Fibroblast of upper back skin (primary cell): ENCODE measurements around the gene CMSS1.

Experiments used
- DNase-seq: peaks from one replicate; pipeline ENCODE4 v3.0.0-alpha.2; 2013

CMSS1 gene

GRCh38 chr3:99909714-99910495 is 92.2 kb downstream of the CMSS1 start:
- peak; percentile 76 for DNase-seq

- no peak for DNase-seq
These were observed 93.2 kb downstream of the CMSS1 start for GRCh38 chr3:99910752-99911290.

- DNase-seq: no peak
These were observed 93.8 kb downstream of the CMSS1 start for GRCh38 chr3:99911433-99911832.

- no peak for DNase-seq
These were observed 98.3 kb downstream of the CMSS1 start for GRCh38 chr3:99915906-99916432.

GRCh38 chr3:99918715-99919114 is 101.1 kb downstream of the CMSS1 start:
- DNase-seq: peak; percentile 19

- DNase-seq: no peak
These were observed 102.0 kb downstream of the CMSS1 start for GRCh38 chr3:99919694-99920093.

- DNase-seq: peak; percentile 55
These were observed 103.1 kb downstream of the CMSS1 start for GRCh38 chr3:99920481-99921376.

GRCh38 chr3:99921377-99921695 is 103.7 kb downstream of the CMSS1 start:
- no peak for DNase-seq

GRCh38 chr3:99921986-99922385 is 104.3 kb downstream of the CMSS1 start:
- peak; percentile 4 for DNase-seq

GRCh38 chr3:99923873-99924272 is 106.2 kb downstream of the CMSS1 start:
- DNase-seq: no peak

- peak; percentile 87 for DNase-seq
These were observed 108.0 kb downstream of the CMSS1 start for GRCh38 chr3:99925584-99926230.

GRCh38 chr3:99927671-99928457 is 110.2 kb downstream of the CMSS1 start:
- DNase-seq: no peak

GRCh38 chr3:99928771-99929744 is 111.4 kb downstream of the CMSS1 start:
- DNase-seq: no peak

- DNase-seq: peak; percentile 86
These were observed 112.1 kb downstream of the CMSS1 start for GRCh38 chr3:99929745-99930139.

GRCh38 chr3:99931059-99931458 is 113.4 kb downstream of the CMSS1 start:
- DNase-seq: no peak

- no peak for DNase-seq
These were observed 116.5 kb downstream of the CMSS1 start for GRCh38 chr3:99933971-99934750.

GRCh38 chr3:99934975-99935797 is 117.5 kb downstream of the CMSS1 start:
- no peak for DNase-seq

GRCh38 chr3:99938270-99938911 is 120.7 kb downstream of the CMSS1 start:
- DNase-seq: peak; percentile 76

GRCh38 chr3:99939876-99940275 is 122.2 kb downstream of the CMSS1 start:
- DNase-seq: no peak
